GM10248 (cell line): Measurements from ENCODE around the gene SHISAL1.

Experiments used
- CTCF ChIA-PET: fragments of 300-600 bp; sonication (Branson Sonifier 250); formaldehyde crosslinking; extraction: SDS; loops from one replicate; lab custom pipeline; 2021; ENCODE audit warnings: antibody characterized with exemption; lab: Yijun Ruan, JAX
- POLR2A ChIA-PET: fragments of 350-650 bp; sonication (Branson Sonifier 250); formaldehyde crosslinking; extraction: SDS; loops from one replicate; lab custom pipeline; 2020; ENCODE audit warnings: antibody characterized with exemption; lab: Yijun Ruan, JAX
- DNase-seq: peaks from one replicate; pipeline ENCODE4 v3.0.0; 2012; ENCODE audit errors: extremely low spot score
- TF ChIP-seq, protein P1 (sequence below): IDR thresholded peaks from 2 replicates; pipeline ENCODE4 v1.5.1; 2012; ENCODE audit warnings: mild to moderate bottlenecking, low read depth; ENCODE audit errors: extremely low read depth, missing control alignments, control extremely low read depth

The SHISAL1 gene

DNA sequence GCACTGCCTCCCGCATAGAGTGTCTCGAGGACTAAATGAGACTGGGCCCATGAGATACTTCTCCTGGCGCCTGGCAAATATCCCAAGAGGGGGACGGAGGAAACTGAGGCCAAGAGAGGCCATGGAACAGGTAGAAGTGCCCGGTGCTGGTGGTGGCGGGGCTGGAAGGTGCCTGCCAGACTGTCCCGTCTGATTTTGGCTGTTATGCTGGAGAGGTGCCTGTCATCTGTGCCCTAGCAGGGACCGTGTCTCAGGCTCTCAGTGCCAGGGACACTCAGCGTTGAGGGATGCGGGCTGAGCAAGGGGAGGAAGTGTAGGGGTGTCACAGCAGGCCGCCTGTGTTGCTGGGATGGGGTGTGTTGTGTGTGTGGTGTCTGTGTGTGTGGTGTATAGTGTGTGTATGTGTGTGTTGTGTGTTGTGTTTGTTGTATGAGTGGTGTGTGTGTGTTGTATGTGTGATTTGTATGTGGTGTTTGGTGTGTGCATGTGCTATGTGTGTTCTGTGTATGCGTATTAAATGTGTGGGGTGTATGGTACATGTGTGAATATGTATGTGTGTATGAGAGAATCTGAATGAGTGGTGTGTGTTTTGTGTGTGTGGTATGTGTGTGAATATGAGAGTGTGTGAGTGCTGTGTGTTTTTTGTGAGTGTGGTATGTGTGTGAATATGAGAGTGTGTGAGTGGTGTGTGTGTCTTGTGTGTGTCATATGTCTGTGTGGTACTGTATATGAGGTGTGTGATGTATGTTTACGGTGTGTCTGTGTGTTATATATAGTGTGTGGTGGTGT is 21.3 kb upstream of the SHISAL1 start:
- no peak for DNase-seq
- POLR2A ChIA-PET, result no interaction called here
- TF ChIP-seq, protein P1, sequence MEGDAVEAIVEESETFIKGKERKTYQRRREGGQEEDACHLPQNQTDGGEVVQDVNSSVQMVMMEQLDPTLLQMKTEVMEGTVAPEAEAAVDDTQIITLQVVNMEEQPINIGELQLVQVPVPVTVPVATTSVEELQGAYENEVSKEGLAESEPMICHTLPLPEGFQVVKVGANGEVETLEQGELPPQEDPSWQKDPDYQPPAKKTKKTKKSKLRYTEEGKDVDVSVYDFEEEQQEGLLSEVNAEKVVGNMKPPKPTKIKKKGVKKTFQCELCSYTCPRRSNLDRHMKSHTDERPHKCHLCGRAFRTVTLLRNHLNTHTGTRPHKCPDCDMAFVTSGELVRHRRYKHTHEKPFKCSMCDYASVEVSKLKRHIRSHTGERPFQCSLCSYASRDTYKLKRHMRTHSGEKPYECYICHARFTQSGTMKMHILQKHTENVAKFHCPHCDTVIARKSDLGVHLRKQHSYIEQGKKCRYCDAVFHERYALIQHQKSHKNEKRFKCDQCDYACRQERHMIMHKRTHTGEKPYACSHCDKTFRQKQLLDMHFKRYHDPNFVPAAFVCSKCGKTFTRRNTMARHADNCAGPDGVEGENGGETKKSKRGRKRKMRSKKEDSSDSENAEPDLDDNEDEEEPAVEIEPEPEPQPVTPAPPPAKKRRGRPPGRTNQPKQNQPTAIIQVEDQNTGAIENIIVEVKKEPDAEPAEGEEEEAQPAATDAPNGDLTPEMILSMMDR, result no peak
- CTCF ChIA-PET, result no interaction called here

GRCh38 chr22:44332946-44333345 is 20.2 kb upstream of the SHISAL1 start:
- no peak for DNase-seq
- CTCF ChIA-PET, result no interaction called here
- POLR2A ChIA-PET, result no interaction called here
- TF ChIP-seq, protein P1, result no peak

GRCh38 chr22:44331881-44332714 is 19.3 kb upstream of the SHISAL1 start:
- ChIA-PET POLR2A (no interaction called here), CTCF (interaction anchor here (1.5 kb wide), 1 partner anchor 9 kb away, joined by 4 read pairs; no protein-coding TSS in a partner anchor)
- TF ChIP-seq, protein P1, result no peak
- no peak for DNase-seq

- POLR2A ChIA-PET, result no interaction called here
Measured at GRCh38 chr22:44330744-44331660, 18.3 kb upstream of the SHISAL1 start.

DNA sequence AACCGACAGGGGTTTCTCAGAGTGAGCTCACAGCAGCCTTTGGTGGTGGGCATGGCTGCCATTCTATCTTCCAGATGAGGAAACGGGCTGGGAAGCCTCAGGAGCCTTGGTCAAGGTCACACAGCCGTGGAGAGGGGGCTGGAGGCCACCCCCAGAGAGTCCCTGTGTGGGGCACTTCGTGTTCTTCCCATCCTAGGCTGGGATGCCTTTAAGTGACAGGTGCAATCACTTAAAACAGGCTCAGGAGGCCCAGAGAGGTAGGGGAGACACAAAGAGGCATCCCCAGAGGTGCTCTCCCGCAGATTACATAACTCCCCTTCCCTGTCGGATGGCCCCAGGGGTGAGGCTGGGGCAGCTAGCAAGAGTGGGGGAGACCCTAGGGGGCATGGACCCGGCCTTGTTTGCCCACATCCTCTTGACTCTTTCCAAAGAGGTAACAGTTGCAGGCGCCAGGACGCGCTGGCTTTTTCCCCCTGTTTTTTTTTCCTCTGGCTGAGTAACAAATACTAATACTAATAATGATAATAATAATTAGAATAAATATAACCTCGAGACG is 17.5 kb upstream of the SHISAL1 start:
- ChIA-PET POLR2A (no interaction called here), CTCF (no interaction called here)
- TF ChIP-seq, protein P1, result no peak
- DNase-seq, result no peak

More at GRCh38 chr22:44330744-44331660, 18.3 kb upstream of the SHISAL1 start:
- DNase-seq, result no peak
- TF ChIP-seq, protein P1, result no peak
- CTCF ChIA-PET, result interaction anchor here (1.5 kb wide), 1 partner anchor 10 kb away, joined by 4 read pairs; no protein-coding TSS in a partner anchor
